GM03348 (cell line): ENCODE results near the gene OR6S1.
A peak's percentile ranks its signal among the peaks of the same experiment; 100 is the strongest.

Source experiments
- DNase-seq: peaks from one replicate; pipeline ENCODE4 v3.0.0; 2012; ENCODE audit warnings: low spot score

The OR6S1 gene, protein sequence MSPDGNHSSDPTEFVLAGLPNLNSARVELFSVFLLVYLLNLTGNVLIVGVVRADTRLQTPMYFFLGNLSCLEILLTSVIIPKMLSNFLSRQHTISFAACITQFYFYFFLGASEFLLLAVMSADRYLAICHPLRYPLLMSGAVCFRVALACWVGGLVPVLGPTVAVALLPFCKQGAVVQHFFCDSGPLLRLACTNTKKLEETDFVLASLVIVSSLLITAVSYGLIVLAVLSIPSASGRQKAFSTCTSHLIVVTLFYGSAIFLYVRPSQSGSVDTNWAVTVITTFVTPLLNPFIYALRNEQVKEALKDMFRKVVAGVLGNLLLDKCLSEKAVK

DNA sequence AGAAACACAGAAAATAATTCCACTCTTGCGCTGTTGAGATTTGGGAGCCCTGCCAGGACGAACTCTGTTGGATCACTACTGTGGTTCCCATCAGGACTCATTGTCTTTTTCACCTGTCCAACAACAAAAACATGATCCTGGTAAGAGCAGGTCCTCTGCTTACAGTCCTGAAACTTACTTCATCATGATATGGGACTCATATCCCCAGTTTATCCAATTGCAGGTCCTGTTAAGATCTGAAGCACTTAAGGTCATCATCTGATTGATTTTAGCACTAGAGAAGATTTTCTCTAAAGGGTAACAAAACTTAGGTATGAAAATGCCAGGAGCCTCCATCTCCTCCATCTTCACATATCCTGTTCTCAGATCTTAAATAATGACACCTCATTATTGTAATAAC is at the start of gene OR6S1:
Gene OR6S1, minus strand, starts transcription at position 101 of the 400 bp plus-strand sequence. Its CDS starts 0 bp downstream, at position 101.
- no peak for DNase-seq

DNA sequence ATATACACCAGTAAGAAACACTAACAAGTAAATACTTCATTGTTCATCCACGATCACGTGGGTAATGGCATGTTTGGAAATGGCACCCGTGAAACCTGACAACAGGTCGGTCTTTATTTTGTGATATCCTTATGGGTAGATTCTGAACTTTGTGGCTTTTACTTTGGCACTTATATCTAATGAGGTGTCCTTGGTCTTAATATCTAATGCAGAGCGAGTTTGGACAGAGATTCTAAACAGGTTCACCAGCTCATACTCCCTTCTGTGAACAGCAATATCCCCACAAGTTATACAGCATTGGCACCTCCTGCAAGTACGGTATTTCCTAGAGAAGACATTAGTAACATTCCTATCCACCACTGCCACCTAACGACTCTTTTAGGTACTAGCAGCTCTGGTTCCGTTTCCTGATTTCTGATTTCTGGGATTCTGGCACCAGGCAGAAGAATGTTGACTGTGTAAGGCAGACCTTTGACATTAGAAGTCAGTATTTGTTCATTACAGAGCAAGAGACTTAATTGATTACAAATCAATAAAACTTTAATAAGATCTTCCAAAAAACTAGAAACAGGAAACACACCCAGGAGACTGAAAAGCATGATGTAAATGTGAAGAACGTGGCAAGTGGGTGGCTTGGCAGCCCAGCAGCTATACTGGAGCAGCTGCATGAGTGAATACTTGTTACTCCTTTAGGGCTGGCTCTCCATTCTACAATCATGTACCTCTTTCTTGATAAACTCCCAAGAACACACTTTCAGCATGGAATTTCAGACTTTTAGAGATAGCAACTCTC is 49.6 kb upstream of the OR6S1 start:
- DNase-seq, result peak; percentile 80

DNA sequence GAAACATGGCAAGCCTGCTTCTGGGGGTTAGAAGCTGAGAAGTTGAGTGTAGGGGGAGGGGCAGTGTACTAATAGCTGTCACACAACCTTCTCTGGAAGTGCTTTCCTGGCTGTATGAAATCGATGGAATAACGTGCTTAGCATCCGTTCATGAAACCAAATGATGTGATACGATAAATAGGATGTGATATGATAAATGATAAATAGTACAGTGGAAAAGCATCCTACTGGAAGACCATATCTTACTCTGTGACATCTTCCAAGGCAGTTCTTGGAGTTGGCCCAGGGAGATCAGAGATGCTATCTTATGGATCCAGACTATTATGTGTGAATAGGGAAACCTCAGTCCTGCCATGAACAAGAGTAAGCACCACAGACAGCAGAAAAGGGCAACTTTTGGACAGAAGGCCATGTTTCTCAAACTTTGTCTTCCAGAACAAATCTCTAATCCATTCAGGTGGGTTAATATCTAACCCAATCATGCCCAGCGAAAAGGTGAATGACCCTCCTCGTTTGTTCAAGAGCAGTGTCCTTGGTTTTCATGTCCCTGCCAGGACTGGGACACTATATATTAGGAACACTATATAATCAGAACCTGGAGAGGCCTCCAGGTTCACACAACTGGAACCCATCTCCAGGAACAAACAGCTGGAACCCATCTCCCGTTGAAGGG is 46.8 kb upstream of the OR6S1 start, which contains the start of gene ANG:
Gene ANG, plus strand, starts transcription at position 598 of the 673 bp plus-strand sequence. CDS start 4,801 bp downstream, outside the sequence.
- no peak for DNase-seq

DNA sequence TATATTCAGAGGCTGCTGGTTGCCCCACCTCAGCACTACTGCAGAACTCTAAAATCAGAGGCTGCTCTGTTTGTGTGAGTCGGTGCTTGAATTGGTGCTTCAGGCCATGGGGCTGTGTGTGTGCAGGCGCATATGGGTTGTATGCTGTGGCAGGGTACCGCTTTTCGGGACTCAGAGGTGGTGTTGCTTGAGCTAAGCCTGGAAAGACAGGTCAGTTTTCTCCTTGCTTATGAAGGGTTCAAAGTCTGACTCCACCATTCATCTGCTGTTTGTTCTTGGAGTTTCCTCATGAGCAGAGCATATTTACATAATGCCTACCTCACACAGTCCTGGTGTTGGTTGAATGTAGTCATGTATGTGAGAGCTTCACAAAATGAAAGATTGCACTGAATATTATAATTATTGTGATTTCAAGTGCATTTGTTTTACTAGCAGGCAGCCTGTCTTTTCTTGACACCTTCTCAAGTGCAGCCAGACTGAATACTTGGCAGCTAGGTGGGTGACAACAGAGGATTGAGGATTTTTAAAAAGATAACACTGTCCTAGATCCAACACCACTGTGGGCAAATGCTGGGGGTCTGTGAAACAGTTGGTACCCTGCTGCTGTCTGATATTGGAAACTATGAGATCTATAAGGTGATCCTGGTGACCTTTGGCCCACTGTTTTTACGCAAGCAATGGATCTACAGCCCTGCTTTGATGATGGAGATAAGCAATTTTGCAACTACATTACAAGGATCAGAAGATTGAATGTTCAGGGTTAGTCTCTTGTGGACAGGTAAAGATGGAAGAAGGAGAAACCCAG is 46.1 kb upstream of the OR6S1 start:
- no peak for DNase-seq

DNA sequence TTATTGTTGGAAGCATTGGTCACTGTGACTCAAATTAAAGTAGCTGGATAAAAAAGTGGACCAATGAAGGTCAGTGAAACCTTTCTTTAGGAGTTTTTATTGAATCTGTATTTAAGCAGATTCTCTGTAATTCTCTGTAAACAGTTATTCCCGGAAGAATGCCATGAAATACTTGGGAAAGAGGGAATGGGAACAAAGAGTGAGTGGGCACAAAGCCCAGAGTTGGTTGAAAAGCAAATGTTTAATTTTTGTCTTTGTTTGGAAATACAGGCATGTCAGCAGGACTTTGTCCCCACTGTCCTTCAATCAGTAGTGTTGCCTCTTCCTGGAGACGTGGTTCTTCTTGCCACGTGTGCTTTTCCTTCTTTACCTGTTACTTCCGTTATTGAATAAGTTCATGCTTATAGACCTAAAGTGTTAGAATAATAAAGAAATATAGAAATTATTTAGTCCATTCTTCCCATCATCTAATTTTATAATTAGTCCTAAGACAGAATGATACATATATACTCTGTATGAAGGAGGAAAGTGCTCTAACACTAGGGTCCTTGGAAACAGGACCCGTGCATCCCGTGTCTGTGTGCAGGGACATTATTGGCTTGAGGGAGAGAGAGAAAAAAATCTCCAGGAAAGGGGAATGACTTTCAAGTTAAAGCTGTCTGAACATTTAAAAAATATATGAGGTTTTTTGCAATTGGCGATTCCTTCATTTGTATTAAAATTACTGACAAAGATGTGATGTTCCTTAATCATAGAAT is 45.1 kb upstream of the OR6S1 start:
- DNase-seq, result no peak

DNA sequence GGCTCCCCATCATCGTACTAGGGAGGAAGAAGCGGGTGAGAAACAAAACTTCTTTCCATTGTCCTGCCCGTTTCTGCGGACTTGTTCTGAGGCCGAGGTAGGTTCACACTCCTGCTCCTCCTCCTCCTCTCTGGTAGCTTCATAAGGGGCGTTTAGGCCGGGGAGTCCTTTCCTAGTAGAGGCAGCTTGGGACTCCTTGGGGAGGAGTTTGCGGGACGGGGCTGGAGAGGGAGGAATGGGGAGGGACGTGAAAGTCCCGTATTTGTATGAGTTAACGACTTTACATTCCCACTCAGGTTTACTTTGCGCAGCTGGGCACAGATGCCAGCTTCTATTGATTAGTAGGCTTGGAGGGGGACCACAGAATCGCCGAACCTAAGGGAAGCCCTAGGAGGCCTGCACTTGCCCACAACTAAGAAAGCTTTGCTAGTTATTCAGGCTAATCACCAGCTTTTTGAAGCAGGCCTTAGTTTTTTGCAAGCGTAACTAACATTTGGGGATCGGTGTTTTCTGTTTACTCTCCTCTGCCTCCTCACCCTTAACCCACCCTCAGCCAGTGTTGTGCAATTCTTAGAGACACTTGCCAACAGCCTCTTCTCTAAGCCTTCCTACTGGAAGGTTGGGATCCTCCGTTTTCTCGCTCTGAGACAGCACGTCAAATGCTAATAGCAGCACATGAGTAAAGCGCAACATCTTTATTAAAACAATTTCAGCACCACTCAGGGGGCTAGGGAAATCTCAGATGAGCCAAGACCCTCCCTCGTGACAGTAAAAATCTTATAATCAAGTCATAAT is 43.4 kb upstream of the OR6S1 start:
- DNase-seq, result peak; percentile 66

DNA sequence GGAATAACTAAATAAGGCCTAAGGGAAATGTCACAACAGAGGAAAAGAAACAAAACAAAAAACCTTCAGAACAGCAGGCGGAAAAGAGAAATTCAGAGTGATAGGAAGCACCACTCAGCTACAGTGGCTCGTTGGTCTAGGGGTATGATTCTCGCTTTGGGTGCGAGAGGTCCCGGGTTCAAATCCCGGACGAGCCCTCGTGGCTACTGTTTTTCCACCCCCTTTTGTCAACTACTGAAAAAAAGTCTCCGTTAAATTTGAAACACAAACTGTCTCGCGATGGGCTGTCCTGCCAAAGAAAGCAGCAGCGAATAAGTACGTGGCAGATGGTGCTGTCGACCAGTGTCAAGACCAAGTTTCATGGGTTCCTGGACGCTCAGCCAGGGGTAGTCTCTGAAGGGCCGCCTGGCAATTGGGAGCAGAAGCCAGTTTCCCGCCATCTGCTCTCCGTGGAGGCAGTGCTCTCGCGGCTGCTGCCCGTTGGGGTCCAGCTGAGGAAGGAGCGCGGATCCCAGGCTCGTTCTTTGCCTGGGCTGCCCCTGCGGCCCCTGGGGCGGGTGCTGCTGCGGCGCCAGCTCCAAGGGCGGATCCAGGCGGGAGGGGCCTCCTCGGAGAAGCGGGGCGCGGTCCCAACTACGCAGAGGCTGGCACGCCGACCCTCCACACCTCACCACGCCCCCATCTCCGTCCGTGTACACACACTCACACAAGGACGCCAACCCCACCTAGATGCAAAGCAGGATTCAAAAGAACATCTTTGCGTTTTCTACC is 42.6 kb upstream of the OR6S1 start, which contains the start of gene RNASE4:
Gene RNASE4, plus strand, starts transcription at position 670 of the 771 bp plus-strand sequence. CDS start 14,812 bp downstream, outside the sequence.
- peak; percentile 87 for DNase-seq

DNA sequence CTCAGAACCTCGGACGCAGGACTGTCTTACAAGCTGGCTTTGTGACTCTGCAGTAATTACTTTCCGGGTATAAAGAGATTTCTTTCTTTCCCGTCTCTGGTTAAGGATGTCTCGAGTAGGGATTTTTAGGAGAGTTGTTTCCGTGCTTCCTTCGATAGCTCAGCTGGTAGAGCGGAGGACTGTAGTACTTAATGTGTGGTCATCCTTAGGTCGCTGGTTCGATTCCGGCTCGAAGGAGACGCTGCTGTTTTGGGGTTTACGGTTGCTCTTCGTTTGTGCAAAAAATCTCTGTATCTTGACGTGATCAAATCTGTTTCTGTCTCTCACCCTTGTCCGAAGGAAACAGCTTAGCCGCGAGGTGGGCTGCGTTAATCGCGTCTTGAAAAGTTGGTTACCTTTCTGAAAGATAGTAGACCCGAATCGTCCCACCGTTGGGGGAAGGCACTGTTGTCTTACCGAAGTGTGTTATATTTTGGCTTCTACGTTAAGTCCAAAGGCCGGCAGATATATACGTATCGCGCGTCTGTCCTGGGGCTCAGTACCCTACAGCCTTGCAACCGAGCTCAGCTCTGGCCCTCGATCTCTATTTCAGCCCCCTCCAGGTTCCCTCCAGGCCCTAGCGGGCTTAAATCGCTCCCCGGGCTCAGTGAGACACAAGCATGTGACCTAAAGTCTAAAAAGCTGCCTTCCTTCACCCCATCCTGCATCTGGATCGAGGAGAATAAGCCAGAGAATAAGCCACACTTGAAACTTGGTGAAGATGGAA is 41.8 kb upstream of the OR6S1 start:
- DNase-seq, result peak; percentile 58

DNA sequence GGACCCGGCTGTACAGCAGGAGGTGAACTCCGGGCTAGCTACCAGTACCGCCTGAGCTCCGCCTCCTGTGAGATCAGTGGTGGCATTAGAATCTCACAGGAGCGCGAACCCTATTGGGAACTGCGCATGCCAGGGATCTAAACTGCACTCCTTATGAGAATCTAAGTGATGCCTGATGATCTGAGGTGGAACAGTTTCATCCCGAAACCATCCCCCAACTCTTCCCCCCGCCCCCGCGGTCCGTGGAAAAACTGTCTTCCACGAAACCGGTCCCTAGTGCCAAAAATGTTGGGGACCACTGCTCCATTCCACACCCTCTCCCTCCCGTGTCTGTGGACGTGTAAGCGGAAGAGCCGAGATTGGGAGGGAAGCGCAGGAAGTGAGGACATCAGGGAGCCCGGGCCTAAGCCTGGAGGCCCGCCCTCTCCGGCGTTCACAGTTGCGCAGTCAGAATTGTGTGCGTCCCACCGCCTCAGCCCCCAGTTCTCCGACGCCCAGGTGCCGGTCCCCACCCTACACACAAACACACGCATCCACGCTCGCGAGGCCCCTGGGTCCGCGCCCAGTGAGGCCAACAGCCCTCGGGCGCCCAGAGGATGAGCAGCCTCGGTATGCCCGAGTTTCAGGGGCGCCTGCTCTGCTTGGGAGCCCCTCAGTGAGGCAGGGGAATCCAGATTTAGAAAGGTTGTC is 41.1 kb upstream of the OR6S1 start:
- peak; percentile 93 for DNase-seq

DNA sequence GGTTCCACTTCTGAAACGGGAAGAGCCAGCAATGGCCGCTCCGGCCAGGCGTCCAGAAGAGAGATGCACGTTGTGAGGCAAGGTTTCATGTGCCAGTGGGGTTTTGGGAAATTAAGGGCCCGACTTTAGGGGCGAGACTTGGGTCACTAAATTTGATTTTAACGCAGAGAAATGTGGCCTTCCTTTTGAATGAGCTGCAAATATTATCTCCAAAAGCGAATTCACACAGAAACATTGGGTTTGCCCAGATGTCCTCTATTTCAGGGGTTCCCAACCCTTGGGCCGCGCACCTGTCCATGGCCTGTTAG is 40.6 kb upstream of the OR6S1 start:
- DNase-seq, result no peak

DNA sequence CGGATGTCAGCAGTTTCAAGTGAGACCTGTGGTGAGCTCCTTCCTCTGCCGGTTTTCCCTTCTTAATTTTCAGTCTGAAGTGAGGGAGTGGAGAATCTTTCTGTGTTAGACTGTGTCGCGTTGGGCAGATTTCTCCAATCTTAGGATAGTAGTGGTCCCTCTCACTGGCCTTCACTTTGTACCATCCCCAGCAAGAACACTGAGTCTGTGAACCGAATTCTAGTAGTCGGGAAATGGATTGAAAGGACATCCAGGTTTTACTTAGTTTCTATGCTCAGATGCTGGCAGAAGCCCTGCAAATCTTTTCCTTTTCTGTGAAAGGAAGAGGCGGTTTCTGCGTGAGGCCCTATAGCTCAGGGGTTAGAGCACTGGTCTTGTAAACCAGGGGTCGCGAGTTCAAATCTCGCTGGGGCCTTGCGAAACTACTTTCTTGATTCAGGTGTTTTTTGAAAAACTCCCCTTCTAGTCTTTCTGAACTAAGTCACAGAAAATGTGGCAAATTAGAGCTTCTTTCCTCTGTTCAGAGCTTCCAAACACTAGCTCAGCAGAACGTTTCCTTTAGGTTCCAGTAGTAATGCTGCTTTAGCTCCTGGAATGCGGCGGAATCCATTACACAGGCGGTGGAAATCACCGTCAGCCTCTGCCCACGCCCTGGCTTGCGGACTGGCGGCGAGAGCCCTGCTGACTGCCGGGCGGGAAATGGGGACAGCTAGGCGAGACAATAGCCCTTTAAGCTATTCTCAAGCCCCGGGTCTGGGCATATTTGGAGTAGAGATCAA is 40.0 kb upstream of the OR6S1 start:
- DNase-seq, result peak; percentile 63

DNA sequence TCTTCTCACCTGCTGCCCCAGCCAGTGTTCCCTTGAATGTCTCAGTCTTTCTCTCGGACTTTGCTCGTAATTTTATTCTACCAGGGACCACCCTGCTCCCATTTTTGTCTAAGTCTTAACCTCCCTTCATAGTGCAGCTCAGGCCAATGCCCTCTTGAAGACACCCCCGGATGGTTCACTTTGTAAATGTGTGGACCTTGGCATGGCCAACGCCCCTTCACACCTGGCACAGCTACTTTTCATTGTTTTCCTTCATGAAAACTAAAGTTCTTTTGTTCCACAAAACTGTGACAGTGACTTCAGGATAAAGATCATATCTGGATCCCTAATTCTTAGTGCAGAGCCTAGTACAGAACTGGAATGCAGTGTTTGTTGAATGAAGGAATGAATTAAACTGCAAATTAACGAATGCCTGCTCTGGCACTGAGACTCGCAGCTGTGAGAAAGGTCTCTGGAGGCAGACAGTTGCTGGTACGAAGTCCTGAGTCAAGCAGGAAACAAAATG is 39.4 kb upstream of the OR6S1 start:
- DNase-seq, result peak; percentile 60

DNA sequence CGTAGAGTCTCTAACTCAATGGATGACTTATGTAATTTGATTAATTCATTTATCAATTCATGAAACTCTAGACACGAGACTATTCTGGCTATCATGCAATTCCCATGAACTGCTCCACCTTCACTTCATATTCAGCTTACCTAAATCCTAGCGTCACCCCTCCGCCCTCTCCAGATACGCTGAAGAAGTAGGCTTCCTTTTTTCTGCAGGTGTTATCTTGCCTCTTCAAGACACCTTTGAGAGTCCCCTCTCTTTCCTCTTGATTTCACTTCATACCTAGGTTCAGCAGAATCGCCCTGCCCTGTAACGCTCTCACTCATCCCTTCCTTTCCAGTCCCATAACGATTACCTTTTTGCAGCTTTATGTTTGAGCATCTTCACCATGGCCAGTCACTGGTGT is 38.9 kb upstream of the OR6S1 start:
- no peak for DNase-seq

DNA sequence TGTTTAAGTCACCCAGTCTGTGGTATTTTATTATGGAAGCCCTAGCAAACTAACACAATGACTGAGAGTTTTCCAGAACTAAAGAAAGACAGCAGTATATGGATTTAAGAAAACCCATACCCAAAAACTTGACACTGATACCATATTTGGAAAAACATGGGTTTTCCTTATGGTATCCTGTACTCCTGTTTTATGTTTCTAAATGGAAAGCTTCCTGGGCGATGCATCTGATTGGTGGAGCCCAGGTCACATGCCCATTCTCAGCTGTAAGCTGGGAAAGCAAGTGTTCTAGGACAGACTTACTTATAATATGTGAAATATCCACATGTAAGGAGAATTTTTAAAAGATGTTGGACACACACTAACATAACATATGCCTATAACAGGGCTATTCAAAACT is 38.4 kb upstream of the OR6S1 start:
- DNase-seq, result peak; percentile 24

DNA sequence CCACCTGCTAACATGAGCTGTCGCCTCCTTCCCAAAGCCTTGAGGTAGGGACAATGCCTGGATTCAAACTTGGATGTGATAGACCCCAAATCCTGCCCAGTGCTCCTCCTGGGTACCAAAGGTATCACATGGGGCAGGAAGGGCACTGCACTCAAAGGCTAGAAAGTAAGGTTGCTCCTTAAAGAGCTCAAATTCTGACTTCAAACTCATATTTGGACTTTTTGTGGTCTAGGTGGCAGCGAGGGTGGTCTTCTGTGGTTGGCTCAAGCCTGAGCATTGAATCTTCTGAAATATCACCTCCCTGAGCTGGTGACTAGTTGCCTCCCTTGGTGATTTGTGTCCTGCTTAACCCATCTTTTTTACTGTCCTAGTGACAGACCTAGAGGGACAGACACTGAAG is 34.6 kb upstream of the OR6S1 start:
- DNase-seq, result no peak

DNA sequence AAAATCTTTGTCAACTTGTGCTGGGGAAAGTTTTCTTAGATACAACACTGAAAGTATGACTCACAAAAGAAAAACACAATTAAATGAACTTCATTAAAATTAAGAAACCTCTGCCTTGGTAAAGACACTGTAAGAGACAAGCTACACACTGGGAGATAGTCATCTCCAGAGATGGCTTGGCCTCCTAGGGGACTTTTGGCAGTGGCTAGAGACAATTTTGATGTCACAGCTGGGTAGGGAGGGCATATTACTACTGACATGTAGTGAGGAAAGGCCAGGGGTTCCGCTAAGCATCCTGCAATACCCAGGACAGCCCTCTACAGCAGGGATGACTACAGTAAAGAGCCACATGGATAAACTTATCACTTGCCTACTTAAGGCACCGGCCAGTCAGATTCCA is 34.2 kb upstream of the OR6S1 start:
- DNase-seq, result no peak
